ENCODE results near the gene FHOD1.

- TF ChIP-seq CTCF (IDR thresholded peaks at IDR 0.05) = no peak
- TF ChIP-seq EZH2 (IDR thresholded peaks at IDR 0.05; ENCODE audit: borderline replicate concordance, insufficient read depth, low read depth, low read length, poor library complexity, severe bottlenecking) = no peak
Measured at GRCh38 chr16:67255553-67256221, 8.4 kb upstream of the FHOD1 start.

Data from B cell (primary cell).